IPS-NIHi7 (cell line): ENCODE measurements around the gene KAZN.

Source experiments
- DNase-seq: peaks from one replicate; pipeline ENCODE4 v3.0.0; 2012; ENCODE audit warnings: mixed read lengths; ENCODE audit errors: extremely low spot score

KAZN gene

DNA sequence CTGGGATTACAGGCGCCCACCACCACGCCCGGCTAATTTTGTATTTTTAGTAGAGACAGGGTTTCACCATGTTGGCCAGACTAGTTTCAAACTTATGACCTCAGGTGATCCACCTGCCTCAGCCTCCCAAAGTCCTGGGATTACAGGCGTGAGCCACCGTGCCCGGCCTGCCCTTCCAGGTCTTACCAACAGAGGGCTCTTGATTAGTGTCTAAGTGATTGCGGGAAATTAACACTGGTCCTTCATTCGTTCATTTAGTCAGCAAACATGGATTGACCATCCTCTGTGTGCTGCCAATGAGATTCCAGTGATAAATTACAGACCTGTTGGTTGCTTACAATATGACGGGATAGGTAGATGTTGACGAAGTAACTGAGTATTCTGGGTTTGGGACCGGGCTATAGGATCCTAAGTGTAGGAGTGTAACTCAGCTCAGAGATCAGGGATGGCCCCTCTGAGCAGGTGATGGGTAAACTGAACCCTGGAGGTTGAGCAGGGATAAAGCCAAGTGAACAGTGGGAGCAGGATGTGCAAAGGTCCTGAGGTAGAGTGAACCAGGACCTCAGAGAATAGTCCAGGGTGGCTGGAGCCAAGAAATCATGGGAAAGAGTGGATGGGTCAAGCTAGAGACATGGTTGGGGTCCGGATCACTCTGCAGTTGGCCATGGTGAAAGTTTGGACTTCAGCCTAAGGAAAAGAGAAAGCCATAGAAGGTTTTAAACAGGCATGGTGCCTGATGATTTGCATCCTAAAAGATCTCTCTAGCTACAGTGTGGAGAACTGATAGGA lies 171.2 kb downstream of the KAZN start:
- DNase-seq = no peak

DNA sequence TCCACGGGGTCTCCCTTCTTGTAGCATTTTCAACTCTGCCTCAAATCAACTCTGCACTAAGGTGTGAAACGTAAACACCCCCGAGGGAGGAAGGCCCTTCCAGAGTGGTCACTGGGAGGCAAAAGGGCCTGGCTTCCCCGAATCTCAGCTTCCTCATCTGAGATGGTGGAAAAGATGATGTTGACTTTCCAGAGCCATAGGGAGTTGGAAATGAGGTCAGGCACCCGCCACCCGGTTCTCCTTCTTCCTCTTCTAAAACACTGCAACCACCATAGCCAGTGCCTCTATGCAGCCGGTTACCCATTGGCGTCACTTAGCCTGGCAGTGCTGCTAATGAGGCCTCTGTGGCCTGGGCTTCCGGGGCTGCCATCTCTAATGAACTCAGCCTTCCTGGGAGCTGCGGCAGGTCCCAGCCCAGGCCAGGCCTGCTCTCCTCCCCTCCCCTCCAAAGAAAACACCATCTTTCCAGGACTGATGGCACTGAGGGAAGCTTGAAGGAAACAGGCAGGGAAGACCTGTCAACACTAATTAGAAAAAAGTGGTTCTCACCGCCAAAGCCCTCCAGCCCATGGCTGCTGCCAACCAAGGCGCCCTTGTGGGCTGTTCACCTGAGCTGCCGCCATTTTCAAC lies 175.0 kb downstream of the KAZN start:
- DNase-seq = no peak

DNA sequence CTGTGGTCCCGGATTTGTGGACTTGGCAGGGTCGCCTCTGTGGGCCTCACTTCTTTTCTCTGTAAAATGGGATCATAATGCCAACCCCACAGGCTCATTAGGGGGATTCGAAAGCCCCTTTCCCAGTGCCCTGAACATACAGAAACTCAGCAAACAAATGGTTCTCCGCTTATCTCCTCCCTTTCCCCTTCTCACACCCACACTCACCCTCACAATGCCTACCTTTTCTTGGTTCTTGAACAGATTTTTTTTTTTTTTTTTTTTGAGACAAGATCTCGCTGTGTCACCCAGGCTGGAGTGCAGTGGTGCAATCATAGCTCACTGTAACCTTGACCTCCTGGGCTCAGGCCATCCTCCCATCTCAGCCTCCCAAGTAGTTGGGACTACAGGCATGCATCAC lies 175.7 kb downstream of the KAZN start:
- DNase-seq = no peak

DNA sequence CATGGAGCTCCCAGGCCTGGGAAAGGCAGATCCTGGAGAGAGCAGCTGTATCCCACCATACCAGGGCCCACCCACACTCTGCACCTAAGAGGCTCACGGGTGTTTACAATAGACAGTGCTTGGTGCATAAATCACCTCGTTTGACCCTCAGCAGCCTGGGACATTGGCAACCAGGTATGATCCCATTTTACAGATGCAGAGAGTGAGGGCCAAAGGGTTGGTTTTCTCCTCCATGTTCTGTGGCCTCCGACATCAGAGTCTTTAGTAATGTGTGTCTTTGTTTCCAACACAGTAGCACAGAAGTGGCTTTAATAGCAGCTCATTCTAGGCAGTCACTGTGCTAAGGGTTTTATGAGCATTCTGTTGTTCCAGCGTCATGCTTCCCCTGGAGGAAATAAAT lies 176.5 kb downstream of the KAZN start:
- DNase-seq = no peak

DNA sequence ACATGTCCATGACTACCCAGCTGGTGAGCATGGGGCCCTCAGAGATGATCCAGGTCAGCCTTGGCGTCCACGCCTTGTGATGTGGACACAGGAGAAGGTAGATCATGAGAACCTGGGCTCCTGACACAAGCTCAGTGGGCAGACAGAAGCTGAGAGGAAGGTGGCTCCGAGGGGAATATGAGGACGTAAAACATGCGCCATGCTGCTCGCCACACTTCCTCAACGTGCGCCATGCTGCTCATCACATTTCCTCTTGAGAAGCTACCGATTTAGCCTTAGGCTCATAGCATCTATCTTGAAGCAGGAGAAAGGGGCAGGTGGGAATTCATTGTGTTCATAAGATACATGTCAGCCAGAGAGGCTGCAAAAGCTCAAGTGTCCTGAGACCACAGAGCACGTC lies 176.9 kb downstream of the KAZN start:
- no peak for DNase-seq

DNA sequence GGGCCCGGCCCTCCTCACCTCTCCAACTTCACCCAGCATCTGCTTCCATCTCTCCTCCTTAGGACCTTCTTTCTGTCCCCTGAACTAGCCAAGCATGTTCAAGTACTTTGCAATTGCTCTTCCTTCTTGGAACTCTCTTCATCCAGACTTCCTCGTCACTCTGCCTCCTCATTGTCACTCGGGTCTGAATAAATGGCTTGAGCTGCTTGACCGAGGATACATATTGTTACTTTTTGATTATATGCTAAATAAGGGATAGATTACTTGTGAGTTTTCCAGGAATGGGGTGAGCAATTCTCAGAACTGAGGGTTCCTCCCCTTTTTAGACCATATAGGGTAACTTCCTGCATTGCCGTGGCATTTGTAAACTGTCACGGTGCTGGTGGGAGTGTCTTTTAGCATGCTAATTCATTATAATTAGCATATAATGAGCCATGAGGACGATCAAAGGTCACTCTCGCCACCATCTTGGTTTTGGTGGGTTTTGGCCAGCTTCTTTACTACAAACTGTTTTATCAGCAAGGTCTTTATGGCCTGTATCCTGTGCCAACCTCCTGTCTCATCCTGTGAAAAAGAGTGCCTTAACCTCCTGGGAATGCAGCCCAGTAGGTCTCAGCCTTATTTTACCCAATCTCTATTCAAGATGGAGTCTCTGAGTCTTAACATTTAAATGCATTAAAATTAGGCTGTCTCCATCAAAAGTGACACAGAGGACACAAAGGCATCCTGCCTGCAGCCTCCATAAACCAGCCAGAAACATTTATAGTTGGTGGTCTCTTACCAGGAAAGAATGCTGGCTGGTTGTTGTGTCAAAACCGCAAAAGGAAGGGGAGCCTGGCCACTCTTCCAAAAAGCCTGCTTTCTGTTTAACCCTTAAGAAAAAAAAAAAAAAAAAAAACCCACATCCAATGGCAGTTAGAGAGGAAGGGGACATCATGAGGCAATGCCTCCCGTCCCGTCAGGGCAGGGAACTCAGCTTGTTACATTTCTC lies 179.3 kb downstream of the KAZN start:
- DNase-seq = no peak

DNA sequence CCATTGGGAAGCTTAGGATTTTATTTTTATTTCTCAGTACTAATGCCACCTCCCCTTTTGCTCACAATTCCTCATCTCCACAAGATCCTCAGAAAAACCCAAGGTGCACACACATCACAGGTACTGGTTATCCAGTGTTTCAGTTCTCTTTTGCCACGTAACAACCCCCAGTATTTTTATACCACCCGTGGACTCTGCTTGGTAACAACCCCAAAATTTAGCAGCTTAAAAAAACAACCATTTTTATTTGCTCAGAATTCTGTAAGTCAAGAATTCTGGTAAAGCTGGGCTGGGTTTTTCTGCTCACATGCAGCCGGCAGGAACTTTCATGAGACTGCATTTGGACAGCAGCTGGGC lies 180.0 kb downstream of the KAZN start:
- no peak for DNase-seq

DNA sequence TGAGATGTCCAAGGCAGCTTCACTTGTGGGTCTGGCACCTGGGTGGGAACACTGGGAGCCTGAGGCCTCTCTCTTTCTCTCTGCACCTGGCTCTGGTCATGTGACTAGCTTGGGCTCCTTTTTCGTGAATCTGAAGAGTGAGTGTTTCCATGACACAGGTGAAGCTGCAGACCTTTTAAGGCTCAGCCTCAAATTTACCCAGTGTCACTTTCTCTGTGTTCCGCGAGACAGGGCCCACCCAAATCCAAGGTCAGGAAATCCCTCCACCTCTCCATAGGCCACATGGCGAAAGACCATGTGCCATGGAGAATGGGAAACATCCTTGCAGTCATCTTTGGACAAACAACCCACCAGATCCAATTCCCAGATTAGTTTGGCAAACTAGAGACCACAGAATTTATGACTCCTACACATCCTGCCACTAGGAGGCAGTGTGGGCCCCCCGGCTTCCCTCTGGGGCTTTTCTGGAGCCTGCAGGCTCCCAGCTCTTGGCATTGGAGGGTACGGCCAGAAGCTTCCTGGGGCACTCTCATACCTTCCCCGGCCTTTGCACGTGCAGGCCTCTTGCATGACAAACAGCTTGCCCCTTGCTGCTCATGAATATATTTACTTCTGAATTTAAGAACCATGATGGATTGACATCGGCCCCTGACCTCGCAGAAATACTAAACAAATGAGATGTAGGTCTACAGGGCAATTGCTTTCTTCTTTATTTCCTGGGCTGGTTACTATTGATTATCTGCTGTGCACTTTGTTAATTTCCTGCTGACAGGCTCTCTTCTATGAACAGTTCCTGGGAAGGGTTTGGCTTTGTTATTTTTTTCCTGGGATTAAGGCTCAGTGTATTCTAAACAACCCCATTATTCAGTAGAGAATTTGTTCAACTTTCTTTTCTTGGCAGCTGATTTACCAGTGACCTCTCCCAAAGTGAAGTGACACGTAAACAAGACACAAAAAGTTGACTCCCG lies 180.7 kb downstream of the KAZN start:
- DNase-seq = peak; percentile 85

DNA sequence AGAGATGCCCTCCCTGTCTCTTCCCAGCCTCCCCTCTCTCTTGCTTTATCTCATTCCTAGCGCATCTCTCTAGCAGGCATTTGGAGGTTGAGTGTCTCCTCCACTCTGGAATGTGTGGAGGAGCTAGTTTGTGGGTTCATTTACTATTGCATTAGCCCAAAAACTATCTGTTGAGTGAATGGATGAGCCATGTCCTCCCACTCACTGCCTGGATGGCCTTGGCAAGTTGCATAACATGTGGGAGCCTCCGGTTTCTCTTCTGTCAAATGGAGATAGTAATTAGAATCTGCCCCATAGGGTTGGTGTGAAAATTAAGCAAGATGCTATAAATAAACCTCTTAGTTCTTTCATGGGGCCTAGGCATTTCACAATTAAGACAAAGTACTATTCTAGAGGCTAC lies 181.8 kb downstream of the KAZN start:
- no peak for DNase-seq

DNA sequence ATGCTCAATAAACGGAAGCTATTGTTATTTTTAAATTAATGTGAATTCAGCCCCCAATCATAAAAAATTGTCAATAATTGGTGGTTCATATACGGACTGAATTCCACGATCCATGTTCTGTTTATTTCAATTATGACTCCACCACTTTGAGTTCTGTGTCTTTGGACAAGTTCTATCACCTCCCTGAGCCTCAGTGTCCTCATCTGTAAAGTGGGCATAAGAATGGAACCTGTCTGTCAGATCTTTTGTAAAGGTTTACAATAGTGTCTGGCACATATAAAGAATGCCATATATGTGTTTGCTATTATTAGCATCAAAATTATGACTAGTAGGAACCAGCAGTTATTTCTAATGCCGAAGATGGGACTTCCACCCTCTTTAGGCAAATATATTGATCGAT lies 183.3 kb downstream of the KAZN start:
- no peak for DNase-seq

DNA sequence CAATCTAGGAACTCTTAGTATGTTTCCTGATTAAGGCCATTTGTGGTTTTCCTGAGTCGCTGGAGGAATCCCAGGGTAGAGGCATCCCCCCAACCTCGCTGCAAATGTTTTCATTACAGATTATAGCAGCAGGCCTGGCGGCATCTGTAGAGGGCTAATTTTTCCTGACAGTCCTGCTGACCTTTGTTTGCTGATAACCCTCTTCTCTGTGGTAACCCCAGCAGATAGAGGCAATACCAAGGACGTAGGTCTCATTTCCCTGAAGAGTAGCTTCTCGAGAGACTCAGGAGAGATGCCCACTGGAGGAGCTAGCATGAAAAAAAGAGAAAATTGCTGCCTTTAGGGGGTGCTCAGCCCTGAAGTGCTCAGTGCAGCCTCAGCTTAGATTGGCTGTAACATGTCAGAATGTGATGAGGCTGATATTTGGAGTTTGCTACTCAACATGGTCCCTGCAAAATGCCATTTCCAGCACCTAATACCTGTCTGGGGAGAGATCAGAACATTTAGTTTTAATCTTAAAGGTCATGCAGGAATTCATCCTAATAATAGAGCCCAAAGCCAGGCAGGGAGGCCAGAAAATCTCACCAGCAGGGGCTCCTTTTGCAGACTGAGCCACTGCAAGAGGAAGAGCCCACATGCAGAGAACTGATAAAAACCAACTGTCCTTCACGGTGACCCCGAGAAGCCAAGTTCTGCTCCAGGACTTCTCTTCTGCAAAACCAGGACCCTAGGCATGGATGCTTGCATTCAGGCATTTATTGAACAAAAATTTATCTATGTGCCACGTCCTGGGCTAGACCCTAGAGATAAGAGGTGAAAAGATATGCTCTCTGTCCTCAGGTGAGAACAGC lies 184.5 kb downstream of the KAZN start:
- DNase-seq = peak; percentile 42

DNA sequence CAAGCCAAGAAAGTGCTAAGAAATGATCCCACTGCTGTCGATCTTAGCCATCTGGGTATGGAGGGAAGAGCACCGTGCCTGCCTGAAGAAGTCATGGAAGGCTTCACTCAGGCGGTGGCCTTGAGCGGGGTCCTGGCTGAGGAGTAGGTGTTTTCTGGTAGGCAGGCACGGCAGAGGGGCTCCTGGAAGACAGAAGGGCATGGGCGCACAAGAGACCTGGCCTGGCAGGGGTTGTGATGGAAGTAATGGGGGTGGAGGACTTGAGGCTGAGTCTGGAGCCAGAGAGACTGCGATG lies 185.1 kb downstream of the KAZN start:
- DNase-seq = no peak

DNA sequence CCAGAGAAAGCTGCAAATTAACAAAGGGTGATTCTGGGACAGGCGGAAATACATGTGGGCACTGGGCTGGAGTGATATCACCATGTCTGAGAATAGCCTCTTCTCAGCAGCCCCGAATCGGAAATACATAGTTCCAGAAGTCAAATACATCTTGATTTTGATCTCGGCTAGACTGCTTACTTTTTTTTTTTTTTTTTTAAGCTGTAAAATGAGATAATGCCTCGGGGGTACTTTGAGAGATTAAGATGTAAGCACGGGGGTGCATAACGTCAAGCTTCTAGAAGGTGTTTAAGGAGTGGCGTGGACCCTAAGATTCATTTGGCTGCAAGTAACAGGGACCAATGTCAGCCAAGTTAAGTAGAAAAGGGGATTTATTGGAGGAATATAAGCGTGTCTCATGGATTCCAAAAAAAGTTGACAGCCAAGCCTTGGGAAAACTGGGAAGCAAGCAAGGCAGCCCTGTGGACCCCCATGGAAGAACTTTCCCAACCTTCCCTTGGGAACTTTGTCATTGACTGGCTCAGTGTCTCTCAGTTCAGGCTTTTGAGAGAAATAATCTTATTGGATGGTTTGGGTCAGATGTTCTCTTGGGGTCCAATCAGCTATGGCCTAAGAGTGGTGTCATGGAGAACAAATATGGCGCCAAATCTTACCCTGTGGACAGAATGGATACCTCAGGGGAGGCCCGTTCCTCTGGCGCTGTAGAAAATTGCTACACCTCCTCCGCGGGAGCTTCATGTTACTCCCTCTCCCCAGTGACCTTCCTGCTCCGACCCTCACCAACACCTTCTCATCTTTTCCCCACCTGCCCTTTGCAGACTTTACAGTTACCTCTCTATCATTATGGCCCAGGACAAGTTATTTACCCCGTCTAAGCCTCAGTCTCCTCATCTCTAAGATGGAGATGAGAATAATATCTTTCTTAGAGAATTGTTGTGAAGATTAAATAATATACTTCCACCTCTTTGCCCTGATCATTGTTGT lies 186.6 kb downstream of the KAZN start:
- DNase-seq = no peak

DNA sequence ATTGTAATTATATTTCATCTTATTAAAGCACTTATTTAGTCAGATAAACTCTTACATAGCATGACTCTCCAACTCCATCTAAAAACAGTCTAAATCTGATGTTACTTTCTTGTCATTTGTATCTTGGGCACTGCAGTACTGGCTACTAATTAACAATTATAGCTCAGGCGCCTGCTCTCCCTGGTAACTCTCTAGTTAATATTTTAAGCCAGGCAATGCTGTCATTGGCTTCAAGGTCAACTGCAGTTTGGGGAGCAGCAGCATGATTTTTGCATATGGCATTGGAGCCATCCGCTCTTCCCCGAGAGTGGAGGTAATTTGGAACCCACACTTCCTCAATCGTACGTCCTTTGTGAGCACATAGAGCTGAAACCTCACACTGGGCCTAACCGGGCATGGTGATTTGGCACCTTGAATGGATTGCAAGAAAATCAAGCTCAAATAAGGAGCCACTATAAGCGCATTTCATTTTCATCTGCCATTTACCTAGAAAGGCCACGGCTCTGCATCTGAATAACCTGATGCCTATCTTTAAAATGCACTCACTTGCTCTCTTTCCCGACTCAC lies 187.7 kb downstream of the KAZN start:
- DNase-seq = no peak

DNA sequence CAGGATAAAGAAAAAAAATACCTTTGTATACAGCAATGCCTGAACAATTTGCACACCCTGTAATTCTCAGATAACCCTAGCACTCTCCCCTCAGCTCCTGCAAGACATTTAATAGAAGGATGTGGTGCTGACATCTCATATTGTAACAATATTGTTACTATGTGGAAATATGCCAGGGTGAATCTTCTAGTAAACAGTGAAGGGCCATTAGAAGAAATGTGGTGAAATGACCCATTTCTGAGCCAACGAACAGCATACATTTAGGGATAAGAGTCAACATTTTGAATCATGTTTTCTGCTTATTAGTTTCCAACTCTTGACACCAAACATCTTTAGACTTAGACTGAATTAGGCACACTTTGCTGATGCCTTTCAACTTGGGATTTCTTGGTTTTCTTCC lies 188.2 kb downstream of the KAZN start:
- DNase-seq = no peak

DNA sequence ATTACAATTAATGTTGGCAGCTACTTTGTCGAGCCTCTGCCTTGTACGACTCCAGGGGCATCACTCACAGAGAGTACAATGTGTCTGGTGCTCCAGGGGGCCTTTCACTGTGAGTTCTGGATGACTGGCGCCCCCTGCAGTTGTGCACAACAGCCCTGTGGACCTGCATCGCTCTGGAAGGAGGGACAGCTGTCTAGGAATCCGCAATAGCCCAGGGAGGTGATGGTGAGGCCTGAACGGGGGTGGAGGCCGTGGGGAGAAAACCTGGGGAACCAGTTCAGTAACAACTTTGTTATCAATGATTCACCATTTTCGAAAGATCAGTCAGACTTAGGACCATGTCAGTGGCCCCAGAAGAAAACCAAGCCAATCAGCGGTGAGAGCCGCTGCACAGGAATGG lies 189.1 kb downstream of the KAZN start:
- no peak for DNase-seq

DNA sequence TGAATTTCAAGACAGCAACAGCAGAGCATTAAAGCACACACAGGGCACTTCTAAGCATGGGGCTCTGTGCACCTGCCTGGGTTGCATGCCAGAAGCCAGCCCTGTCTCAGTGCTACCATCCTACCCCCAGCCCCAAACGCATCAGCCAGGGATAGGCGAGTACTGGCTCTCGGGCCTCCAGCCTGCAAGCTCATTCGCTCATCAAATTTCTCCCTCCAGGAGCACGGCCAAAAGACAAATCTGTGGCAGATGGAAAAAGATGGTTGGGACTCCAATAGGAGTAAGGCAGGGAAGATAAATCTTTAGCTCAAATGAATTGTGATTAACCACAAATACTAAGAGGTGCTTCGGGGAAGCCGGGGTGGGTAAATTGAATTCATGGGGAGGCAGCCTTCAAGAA lies 189.6 kb downstream of the KAZN start:
- no peak for DNase-seq

DNA sequence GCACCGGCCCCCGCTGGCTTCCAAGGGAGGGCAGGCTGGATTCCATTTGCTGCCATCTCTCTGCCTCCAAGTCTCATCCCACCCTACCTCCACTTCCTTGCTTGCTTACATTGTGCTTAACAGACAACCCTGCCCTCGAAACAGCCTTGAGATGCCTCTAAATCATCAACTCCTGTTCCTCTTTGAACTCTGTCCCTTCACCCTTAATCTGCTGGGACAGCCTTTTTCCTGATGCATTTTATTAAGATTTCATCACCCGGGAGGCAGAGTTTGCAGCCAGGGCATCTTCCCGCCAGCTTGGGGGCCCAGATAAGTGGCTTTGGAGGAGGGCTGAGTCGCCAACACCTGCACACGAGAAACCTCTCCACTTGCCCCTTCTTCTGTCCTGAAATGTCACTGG lies 192.5 kb downstream of the KAZN start:
- DNase-seq = no peak

DNA sequence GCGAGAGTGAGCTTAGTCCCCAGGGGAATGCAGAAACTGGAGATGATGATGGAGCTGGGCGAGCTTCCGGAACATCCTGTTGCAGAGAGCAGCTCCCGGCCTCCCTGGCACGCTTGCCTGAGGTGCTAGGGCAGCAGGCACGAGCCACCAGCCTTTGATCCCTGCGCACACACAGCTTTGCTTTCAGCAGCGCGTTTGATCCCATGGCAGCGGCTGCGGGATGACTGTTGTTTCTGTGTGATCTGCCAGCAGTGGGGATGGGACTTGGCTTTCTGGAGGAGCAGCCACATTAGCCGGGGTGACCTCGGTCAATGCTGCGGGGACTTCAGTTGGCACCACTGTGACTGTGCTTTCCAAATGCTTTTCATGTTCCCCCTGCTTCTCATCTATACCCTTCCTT lies 193.2 kb downstream of the KAZN start:
- DNase-seq = no peak
